ENCODE results near the gene SLC46A3. TPM values are rescaled to one million over a fixed set of nuclear protein-coding genes. Genes with fewer than 3 reads are reported as not detected.

Gene SLC46A3
- total RNA-seq, 6 experiments from 2014 or later = 2.2 to 4.3 (median 2.8) TPM

DNA sequence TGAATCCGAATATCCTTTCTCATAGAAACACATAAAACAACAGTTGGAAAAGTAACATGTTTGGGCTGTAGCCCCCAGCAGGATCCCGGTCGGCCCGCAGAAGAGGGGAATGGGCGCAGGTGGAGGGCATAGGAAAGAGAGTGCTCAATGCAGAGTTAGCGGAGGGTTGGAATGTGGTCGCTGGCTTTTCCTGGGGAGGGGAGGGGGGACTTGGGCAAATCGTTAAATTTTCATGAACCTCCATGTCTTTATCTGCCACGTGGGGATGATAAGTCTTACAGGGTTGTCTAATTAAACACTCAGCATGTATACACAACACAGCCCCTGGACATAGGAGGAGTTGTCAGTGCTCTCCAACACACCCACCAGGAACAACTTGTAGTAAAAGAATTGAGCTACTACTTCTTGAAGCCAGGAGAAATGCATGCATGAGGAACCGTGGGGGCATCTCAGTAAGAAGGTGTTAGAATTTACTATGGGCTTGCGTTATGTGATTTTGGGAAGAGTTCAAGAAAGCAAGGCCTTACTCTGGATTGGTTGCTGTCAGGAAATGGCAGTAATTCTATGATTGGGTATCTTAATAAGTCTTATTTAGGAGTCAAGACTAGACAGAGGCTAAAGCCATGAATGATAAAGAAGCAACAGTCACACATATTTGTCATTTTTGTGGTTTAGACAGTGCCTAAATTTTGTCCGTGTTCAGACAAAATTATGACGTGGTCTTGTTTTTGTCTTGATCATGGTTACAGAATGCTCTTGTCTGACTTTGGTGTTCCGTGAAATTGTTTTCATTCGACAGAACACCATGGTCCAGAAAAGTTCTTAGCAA lies 671 bp upstream of the SLC46A3 start:
- peak overlapping the region; percentile 98 for H3K27ac Mint-ChIP-seq
- H3K9me3 Mint-ChIP-seq = no peaks in the 10 kb centered on the region
- H3K4me1 Mint-ChIP-seq (ENCODE audit: low read depth) = peaks cover 60% of the 10 kb centered on the region
- H3K4me3 Mint-ChIP-seq = peak overlapping the region; percentile 96
- peak; percentile 89 for DNase-seq
- H3K27me3 Mint-ChIP-seq (ENCODE audit: insufficient read depth) = peaks cover 4% of the 10 kb centered on the region
- H3K36me3 Mint-ChIP-seq (ENCODE audit: low read depth) = no peaks in the 10 kb centered on the region
- no peak for TF ChIP-seq CTCF (IDR thresholded peaks at IDR 0.05)

GRCh38 chr13:28718196-28718542 lies 601 bp downstream of the SLC46A3 start:
- Mint-ChIP-seq H3K27me3 (ENCODE audit: insufficient read depth) (peaks cover 4% of the 10 kb centered on the region), H3K4me1 (ENCODE audit: low read depth) (peaks cover 60% of the 10 kb centered on the region), H3K36me3 (ENCODE audit: low read depth) (no peaks in the 10 kb centered on the region), H3K4me3 (peak overlapping the region; percentile 96), H3K9me3 (no peaks in the 10 kb centered on the region), H3K27ac (peak overlapping the region; percentile 98)
- DNase-seq = no peak
- no peak for TF ChIP-seq CTCF (IDR thresholded peaks at IDR 0.05)

DNA sequence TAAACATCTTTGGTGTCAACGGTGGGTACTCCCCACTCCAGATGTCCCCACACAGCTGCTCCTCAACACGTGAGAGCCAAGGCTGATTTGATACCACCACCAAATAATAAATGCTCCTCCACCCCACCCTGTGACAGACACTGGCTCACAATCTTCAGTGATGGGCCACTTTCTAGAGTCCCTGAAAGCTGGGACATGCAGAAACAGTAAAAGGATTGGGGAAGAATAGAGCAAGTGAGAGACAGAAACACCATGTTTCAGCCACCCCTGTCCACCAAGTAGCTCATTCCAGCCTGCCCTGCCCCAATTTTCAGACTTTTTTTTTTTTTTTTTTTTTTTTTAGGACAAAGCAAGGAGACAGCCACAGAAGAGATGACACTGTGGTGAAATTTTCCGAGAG lies 1.6 kb downstream of the SLC46A3 start:
- TF ChIP-seq CTCF (IDR thresholded peaks at IDR 0.05) = no peak
- peaks cover 4% of the 10 kb centered on the region for H3K27me3 Mint-ChIP-seq (ENCODE audit: insufficient read depth)
- H3K4me1 Mint-ChIP-seq (ENCODE audit: low read depth) = peaks cover 60% of the 10 kb centered on the region
- no peaks in the 10 kb centered on the region for H3K36me3 Mint-ChIP-seq (ENCODE audit: low read depth)
- DNase-seq = no peak
- H3K27ac Mint-ChIP-seq = peak overlapping the region; percentile 84
- peak overlapping the region; percentile 96 for H3K4me3 Mint-ChIP-seq
- no peaks in the 10 kb centered on the region for H3K9me3 Mint-ChIP-seq

DNA sequence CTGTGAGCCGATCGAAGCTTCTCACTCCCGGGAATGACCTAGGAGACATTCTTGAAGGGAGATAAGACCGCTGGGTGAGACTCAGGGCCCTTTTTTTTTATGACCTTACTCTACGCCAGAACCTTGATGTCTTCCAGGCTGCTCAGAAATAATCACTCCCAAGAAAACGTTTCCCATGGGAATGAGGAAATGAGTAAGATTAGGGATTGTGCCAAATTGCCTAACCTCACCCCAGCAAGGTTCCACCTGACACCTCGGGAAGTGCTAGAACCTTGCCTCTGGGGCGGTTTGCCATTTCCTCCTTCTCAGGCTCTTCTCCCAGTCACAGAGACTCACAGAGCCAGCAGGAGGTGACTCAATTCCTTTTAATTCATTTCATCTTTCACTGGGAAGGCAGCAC lies 2.3 kb downstream of the SLC46A3 start:
- DNase-seq = peak; percentile 73
- H3K36me3 Mint-ChIP-seq (ENCODE audit: low read depth) = no peaks in the 10 kb centered on the region
- peak overlapping the region; percentile 84 for H3K27ac Mint-ChIP-seq
- peak overlapping the region; percentile 96 for H3K4me3 Mint-ChIP-seq
- peaks cover 60% of the 10 kb centered on the region for H3K4me1 Mint-ChIP-seq (ENCODE audit: low read depth)
- no peaks in the 10 kb centered on the region for H3K9me3 Mint-ChIP-seq
- peaks cover 4% of the 10 kb centered on the region for H3K27me3 Mint-ChIP-seq (ENCODE audit: insufficient read depth)
- no peak for TF ChIP-seq CTCF (IDR thresholded peaks at IDR 0.05)

GRCh38 chr13:28714651-28715050 lies 4.1 kb downstream of the SLC46A3 start:
- Mint-ChIP-seq H3K36me3 (ENCODE audit: low read depth) (no peaks in the 10 kb centered on the region), H3K27ac (no peak overlapping the region), H3K4me1 (ENCODE audit: low read depth) (peaks cover 47% of the 10 kb centered on the region), H3K27me3 (ENCODE audit: insufficient read depth) (peaks cover 4% of the 10 kb centered on the region), H3K9me3 (no peaks in the 10 kb centered on the region), H3K4me3 (no peak overlapping the region)
- no peak for DNase-seq
- no peak for TF ChIP-seq CTCF (IDR thresholded peaks at IDR 0.05)

Measured in HFFc6 (cell line).